Stimulated activated CD4-positive, alpha-beta T cell treated with anti-CD3 and anti-CD28 coated beads, Interleukin-1b, Interleukin-23, amount 100 ng/mL, for 24 hours (primary cell): Measurements from ENCODE around the gene CELSR1.

ENCODE experiments used
- DNase-seq, 4 experiments: peaks; one replicate each; pipeline ENCODE4 v3.0.0-alpha.2; 2020; ENCODE audit warnings: low read depth in 4 of 4, low spot score in 1 of 4

CELSR1 gene

GRCh38 chr22:46368871-46369715 lies 168.3 kb downstream of the CELSR1 start:
- DNase-seq: no peak

DNA sequence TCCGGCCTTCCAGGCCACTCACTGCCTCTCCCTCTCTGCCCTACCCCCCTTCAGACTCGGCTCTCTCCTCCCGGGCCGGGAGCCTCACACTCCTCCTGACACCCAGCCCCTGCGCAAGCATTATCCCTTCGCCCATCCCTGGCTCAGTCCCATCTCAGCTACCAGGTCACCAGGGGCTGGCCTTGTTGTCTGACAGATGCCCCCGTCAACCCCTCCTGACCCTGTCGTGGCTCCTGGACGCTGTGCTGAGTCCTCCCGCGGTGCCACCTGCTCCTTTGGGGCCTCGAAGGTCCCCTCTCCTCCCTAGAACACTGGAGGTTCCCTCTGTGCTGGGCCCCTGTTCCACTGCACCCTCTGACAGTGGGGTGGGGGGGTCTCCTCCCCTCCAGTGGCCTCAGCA lies 169.0 kb downstream of the CELSR1 start:
- no peak for DNase-seq

DNA sequence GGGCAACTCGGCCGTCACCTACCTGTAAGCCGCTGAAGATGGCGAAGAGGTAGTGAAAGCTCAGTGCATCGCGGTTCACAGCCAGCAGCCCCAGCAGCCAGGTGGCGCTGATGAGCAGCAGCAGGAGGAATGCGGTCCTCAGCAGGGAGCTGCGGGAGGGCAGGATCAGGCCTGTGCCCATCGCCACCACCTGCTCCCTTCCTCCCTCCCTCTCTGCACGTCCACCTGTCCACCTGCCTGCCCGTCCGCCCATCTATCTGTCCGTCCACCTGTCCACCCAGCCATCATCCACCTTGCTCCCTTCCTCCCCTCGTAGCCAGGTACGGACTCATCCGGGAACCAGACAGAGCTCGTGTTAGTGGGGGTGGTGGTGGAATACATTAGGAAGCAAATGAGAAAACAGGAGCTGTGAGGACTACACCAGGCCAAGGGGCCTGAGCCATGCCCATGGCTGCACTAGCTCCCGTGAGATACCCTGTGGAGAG lies 169.7 kb downstream of the CELSR1 start:
- DNase-seq: peak; percentile 38 to 63 (median 46)

DNA sequence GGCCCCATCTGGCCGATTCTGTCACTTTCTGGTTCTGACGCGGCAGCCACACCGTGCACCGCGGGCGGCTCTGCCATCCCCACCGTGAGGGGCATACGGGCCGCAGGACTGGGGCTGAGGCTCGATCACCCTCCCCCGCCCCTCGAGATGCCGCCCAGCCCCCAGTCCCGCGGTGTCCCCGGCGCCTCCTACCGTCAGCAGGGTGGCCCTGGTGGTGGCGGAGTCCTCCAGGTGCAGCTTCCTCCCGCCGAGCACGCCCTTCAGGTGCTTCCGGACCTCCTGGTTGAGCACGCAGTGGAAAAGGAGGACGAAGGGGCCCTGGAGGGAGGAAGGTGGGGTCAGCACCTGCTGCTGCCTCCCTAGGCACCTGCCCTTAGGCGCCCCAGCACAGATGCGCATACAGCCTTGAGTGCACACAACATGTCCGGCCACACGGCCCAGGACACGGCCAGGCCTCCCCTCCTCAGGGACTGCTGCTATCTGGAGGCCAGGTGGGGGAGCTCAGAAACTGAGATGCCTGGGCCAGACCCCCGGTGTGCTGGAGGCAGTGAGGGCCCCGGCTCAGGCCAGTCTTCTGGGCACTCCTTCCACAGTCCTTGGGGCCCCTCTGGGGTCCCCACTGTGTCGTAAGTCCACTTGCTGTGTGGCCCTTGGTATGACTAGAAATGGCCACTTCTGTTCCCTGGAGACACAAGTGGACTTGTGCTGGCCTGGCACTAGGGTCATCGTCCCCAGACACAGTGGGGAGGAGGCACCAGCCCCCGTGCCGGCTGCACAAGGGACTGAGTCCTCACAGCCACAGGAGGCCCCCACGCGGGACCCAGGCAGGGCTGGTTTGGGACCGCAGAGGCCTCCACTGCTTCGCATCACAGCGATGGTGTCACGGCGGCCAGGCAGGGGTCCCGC lies 170.4 kb downstream of the CELSR1 start:
- no peak for DNase-seq

- DNase-seq: no peak
Measured at GRCh38 chr22:46366327-46366731, 171.1 kb downstream of the CELSR1 start.

DNA sequence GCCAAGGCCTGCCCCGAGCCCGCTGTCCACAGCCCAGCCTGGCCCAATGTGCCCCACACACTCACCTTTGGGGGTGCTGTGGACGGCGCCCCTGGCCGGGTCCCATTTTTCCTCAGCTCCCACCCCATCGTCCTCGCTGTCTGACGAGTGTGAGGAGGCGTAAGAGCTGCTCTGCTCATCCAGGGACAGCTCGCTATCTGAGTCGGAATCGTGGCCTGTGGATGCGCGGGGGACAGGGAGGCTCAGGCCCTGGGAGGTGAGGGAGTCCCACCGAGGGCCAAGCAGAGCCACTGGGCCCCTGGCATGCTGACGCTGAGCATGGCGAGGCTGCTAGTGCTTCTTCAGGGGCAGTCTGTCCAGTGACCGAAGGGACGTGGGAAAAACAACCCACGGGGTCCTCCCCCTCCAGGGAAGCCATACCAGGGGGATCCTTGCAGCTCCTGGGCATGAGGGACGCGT lies 172.2 kb downstream of the CELSR1 start:
- DNase-seq: no peak

DNA sequence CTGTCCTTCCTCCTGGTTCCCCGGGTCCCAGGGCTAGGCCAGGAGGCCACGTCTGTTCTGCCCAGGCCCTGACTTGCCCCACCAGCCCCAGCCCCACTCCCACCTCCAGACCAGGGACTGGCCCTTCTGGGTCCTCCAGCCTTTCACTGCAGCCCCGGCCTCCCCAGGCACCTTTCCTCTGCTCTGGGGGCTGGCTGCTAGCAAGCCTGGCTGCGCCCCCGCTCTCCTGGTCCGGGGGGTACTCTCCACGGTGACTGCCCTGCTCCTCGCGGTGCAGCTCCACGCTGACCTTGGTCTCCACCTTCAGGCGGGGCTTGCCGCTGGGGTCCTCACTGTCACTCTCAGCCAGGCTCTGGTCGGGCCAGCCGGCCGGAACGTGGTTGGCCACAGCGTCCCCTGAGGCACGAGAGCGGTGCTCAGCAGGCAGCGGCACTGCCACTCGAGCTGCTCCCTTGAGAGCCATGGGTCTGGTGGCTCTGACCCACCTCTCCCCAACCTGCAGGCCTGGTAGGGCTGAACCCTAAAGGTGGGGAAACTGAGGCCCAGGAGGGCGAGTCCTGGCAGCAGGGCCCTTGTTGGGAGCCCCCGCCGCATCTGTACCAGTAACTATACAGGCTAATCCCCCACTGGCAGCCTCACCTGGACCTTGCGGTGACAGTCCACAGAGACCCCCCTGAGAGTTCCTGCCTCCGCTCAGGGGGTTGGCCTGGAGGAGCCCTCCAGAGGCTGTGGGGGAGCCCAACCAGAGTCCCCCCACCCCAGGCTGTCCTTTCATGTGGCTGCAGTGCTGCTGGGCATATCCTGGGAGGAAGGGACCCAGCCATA lies 172.9 kb downstream of the CELSR1 start:
- no peak for DNase-seq

- no peak for DNase-seq
Measured at GRCh38 chr22:46363611-46364321, 173.7 kb downstream of the CELSR1 start.

DNA sequence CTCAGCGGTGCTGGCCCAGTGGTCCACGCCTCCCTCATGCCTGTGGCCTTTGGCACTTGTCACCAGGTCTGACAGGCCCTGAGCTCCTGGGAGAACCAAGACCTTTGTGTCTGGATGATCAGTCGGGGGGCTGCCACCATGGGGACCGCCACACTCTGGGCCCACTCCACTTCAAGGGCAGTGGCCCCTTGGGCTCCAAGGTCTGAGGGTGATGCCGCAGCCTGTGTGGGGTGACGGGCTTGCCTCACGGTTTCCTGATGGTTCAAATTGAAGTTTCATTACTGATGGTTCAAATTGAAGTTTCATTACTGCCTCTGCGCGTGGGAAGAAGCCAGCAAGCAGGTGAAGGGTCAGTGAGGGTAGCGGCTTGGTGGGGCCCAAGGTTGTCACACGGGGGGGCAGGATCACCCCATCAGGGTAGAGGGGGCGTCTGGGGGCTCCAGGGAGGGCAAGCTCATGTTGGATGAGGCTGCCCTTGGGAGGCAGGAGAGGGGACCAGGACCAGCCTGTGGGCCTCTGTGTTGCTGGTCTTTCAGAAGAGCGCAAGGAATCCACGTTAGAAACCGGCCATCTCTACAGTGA lies 174.4 kb downstream of the CELSR1 start:
- no peak for DNase-seq

GRCh38 chr22:46362203-46362933 lies 175.1 kb downstream of the CELSR1 start:
- DNase-seq: no peak

DNA sequence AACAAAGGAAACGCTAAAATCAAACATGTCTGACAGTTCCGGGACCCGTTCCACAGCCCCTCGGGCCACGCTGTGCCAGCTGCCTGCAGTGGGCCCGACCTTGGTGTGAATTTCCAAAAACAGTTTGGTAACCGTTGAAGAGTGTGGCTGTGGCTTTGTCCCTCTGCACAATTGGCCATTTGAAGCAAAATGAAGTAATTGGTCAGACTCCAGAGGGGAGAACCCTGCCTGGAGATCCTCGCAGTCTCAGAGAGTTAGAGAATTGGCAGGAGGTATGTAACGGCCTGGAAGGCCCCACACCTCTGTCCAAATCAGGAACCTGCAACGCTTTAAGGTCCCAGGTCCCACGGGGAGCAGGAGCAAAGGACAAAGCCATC lies 175.6 kb downstream of the CELSR1 start:
- no peak for DNase-seq

GRCh38 chr22:46360891-46361290 lies 176.5 kb downstream of the CELSR1 start:
- DNase-seq: no peak

DNA sequence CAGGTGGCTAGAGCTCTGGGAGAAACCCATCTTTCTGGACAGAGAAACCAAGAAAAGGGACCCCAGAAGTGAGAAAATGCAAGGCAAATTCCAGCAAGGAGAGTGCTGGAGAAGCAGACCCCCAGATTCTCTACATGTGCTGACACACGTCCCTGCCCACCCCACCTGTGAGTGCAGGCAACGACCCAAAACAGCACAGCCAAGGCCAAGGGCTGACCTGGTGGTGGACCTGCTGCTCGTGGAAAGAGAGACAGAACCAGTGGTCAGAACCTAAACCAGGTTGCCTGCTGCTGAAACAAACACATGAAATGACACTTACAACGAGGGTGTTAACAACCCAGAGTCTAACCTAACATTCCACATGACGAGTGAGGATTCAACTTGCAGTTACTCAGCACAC lies 177.3 kb downstream of the CELSR1 start:
- no peak for DNase-seq

DNA sequence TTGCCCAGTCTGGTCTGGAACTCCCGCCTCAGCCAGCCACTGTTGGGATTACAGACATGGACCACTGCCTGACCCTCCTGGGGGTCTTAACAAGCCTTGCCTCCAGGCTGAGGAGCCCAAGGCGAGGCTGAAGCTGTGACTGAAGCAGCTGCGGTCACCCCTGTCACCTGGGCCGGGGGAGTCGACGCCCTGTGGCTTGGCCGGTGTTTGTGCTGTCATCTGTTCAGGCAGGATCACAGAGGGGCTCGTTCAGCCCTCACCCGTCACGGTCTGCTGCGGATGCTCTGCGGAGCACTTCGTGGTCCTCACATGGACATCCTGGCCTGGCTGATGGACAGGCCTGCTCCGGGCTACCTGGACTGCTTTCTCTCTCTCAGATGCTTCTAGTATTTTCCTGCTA lies 178.1 kb downstream of the CELSR1 start:
- no peak for DNase-seq

- no peak for DNase-seq
Measured at GRCh38 chr22:46358766-46359165, 178.7 kb downstream of the CELSR1 start.

DNA sequence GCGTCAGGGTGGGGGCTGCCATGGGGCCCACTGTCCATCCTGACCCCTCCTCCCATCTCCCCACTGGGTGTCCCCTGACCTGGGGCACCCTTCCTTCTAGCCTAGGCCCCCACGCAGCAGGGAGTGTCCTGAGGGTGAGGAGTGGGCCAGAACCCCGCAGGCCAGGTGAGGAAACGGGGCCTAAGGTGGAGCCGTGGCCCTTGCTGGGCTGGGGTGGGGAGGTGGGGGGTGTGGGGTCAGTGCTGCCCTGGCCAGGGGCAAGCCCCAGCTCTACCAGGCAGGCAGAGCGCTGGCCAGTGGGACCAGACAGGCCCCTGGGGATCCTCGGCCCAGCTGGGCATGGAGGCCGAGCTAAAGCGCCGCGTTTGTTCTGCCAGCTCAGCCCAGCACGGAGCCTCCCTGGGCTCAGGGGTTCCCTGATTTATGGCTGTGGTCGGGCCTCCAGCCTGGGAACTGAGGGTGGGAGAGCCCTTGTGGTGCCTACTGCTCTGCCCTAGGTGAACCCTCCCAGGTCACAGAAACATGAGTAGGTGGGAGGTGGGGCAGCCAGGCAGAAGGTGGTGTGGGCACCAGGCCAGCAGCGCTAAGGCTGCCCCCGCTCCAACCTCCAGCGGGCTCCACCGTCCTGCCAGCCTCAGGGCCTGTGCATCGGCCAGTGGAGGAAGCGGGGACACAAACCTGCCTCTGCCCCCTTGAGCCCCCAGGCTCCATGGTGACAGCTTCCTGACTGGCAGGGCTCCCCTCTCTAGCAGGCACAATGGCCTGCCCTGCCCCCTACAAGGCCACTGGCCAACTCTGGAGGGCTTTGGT lies 179.5 kb downstream of the CELSR1 start:
- DNase-seq: no peak

DNA sequence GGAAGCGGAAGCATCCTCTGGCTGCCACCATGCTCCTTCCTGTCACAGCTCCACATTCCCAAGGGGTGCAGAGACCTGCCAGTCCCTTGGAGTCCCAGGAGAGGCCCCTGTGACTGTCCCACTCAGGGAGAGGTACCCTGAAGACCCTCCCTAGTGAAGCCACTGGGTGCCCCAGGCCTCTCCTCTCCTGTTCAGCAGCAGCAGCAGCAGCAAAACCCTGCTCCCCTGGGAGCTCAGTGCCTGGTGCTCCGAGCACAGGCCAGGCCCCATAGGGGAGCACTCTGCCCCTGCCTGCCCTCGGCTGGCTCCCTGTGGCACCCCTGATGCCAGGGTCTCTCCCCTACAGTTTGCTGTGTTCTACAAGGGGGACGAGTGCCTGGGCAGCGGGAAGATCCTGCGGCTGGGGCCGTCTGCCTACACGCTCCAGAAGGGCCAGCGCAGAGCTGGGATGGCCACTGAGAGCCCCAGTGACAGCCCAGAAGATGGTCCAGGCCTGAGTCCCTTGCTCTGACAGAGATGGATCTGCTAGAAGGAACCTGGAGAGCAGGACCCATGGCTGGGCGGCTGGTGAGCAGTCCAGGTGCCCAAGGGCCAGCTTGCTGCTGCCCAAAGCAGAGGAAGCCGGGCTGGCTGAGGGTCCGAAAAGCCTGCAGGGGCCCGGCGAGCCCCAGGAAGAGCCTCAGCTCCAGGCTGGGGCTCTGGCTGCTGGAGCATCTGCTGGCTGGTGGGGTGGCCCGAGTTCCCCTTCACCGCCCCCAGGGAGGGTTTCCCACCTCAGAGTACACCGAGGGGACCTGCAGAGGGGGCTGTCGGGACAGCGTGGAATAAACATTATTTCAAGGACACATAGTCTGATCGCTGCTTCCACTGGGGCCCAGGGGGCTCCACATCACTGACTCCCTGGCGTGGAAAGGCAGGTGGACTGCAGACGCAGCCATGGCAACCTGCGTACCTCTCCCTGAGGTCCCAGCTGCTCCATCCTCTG lies 180.6 kb downstream of the CELSR1 start:
- no peak for DNase-seq
